GM19397 (cell line): Measurements from ENCODE around the gene CTAG1B.
"Not testable (repeated sequence)": the region's sequence is repeated elsewhere in the genome, so short reads cannot be mapped to it uniquely, and the experiment has no call there.

ENCODE experiments used
- ATAC-seq: cut with Tn5 transposase; IDR thresholded peaks from one replicate; pipeline ENCODE4 v1.9.1; 2021; ENCODE audit warnings: mild to moderate bottlenecking, moderate library complexity; ENCODE audit not compliant: unreplicated experiment

The CTAG1B gene

GRCh38 chrX:154590415-154590814 lies 28.7 kb downstream of the CTAG1B start:
- ATAC-seq = not testable (repeated sequence)

GRCh38 chrX:154584585-154585183 lies 34.4 kb downstream of the CTAG1B start, which contains the start of gene CTAG1A:
Gene CTAG1A, plus strand, starts transcription at chrX:154585133. Its CDS starts 74 bp downstream, at chrX:154585207.
- not testable (repeated sequence) for ATAC-seq

- not testable (repeated sequence) for ATAC-seq
Observed at GRCh38 chrX:154582994-154583393, 36.1 kb downstream of the CTAG1B start.

GRCh38 chrX:154575076-154575475 lies 44.0 kb downstream of the CTAG1B start:
- ATAC-seq = not testable (repeated sequence)

- not testable (repeated sequence) for ATAC-seq
Observed at GRCh38 chrX:154573061-154573460, 46.0 kb downstream of the CTAG1B start.

GRCh38 chrX:154570361-154570760 lies 48.7 kb downstream of the CTAG1B start:
- ATAC-seq = not testable (repeated sequence)
